HG02840 (cell line): ENCODE results near the gene SYNGR3.
"Not testable (repeated sequence)": the region's sequence is repeated elsewhere in the genome, so short reads cannot be mapped to it uniquely, and the experiment has no call there.

ENCODE experiments used
- ATAC-seq: cut with Tn5 transposase; IDR thresholded peaks from one replicate; pipeline ENCODE4 v1.9.1; 2021; ENCODE audit warnings: mild to moderate bottlenecking, moderate library complexity, moderate number of reproducible peaks; ENCODE audit not compliant: unreplicated experiment, low FRiP score

SYNGR3 gene

GRCh38 chr16:1959269-1960039 is 30.3 kb upstream of the SYNGR3 start, which contains the start of gene NDUFB10:
Gene NDUFB10 (plus strand): TSS chr16:1959538. CDS start chr16:1959625, 87 bp downstream.
- ATAC-seq: peak; percentile 67

DNA sequence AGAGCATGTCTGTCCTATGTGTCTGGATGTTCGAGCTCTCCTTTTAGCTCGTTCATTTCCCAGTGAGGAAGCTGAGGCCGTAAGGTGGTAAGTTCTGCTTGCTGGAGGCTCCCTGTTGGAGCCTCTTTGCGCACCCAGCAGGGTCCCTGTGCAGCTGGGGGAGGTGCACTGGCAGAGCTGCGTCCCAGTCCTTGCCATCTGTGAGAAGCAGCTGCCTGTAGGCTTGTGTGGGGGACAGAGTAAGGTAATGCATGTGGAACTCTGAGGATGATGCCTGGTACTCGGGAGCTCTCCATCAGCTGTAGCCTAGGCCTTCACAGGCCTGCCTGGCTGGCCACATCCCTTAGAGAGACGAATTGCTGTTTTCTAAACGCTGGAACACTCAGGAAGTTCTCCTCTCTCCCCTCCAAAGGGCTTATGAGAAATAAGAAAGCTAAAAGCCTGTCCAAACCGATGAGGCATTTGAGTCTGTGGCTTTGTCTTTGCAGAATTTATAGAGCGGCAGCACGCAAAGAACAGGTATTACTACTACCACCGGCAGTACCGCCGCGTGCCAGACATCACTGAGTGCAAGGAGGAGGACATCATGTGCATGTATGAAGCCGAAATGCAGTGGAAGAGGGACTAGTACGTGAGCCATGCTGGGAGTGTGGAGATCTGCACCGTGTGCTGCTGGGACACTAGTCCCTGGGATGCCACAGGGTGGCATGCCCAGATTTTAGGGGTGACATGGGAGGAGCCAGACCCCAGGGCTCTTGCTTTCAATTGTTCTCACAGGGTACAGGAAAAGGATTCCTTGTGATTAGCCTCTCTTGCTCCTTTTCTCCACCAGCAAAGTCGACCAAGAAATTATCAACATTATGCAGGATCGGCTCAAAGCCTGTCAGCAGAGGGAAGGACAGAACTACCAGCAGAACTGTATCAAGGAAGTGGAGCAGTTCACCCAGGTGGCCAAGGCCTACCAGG is 28.8 kb upstream of the SYNGR3 start:
- ATAC-seq: no peak

DNA sequence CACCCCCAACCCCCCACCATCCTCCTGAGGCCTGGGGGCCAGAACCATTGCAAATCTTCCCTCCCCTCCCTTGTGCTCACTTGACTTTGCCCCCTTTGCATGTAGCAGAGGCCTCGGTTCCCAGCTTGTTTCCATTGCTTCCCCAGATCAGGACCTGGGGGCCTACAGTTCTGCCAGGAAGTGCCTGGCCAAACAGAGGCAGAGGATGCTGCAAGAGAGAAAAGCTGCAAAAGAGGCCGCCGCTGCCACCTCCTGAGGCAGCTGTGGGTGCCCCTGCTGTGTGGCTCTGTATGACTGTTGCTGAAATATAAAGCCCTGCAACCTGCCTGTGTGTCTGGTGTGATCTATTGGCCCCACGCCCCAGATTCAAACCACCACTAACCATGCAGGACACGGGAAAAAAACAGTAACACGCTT is 28.1 kb upstream of the SYNGR3 start:
- no peak for ATAC-seq

- ATAC-seq: not testable (repeated sequence)
Measured at GRCh38 chr16:1962161-1963153, 27.3 kb upstream of the SYNGR3 start.

DNA sequence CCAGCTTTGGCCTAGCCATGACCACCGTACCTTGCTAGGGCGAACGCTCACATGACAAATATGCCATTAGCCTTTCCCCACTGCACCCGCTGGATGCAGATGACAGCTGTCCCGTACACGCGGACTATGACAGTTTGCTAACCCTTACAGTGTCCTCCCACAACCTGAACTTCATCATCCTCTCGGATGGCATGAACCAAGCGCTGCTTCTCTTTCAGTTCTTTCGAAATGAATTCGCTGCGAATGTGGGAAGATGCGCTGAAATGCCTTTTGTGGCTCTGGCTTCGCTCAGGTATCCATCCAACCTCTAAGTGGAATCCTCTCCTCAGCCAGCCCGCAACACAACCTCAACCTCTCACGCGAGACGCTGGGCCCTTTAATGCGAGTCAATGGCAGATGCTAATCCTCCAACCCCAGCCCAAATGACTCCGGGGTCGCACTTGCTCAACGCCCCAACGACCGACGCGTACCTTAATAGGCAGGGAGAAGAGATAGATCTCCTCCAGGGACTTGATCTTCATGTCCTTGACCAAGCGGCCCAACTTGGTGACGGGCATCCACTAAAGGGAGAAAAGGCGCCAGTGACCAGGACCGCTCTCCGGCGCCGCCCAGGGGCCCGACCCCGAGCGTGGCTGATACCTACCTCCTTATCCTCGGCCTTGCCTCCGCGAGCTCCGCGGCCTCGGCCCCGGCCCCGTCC is 25.8 kb upstream of the SYNGR3 start:
- ATAC-seq: no peak

DNA sequence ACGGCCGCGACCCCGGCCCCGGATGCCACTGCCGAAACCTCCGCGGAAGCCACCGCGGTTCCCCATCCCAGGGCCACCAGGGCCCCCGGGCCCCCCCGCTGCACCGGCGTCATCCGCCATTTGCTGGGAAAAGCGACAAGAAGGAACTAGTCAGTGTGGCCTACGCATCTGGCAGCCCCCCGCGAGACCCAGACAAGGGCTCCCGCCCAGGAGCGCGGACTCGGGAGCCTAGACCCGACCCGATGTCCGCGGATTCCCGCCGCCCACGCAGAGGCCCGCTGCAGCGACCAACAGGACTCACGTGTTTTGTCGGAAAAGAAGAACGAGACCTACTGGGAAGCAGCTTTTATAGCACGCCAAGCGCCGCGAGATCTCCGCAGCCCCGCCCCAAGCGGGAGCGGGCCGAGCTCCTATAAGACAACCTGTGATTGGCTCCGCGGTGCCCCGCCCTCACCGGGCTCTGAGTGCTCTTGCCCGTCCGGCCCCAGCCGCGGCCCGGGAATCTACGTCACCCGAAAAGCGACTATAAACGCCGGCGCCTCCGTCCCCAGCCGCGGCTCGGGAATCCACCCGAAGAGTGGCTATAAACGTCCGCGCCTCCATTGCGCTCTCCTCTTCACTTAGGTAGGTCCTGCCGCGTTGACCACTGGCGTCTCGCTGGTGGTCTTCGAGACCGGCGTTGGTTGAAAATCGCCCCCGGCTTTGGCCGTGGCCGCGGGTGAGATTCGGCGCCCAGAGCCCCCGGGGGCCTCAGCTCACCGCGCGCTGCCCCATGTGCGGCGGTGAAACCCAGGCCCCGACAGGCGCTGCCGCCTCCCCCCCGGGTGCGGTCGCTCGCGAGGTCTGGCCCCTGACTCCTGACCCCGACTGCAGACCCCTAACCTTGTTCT is 25.0 kb upstream of the SYNGR3 start, which contains the start of gene RPS2:
Gene RPS2, minus strand, starts transcription at position 321 of the 890 bp plus-strand sequence. Its CDS starts 201 bp downstream, at position 120.
- peak; percentile 79 for ATAC-seq

DNA sequence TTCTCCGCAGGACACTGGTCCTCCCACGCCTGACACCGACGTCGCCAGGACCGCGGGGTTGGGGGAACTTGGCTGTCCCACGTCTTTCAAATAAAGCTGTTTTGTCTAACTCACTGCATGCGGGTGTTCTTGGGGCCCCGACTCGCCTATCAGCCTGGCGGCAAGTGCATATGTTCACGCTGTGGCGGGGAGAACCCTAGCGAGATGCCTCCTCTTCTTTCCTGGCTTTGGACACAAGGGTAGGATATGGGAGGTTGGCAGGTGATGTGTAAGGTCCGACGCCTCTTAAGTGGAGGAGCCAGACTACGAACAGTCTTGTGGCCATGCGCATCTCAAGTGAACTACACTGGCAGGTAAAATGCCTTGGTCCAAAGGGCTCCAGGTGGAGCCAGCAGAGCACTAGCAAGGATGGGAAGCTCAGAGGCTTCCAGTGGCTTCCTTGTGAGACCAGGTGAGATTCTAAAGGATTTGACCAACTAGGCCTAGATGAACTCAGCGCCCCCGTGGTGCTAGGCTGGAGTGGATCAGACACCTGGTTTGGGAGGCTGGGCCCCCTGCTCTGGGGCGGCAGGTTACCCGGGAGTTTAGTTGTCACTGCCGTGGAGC is 24.3 kb upstream of the SYNGR3 start:
- no peak for ATAC-seq

GRCh38 chr16:1966460-1966859 is 23.3 kb upstream of the SYNGR3 start, which contains the start of gene RNF151:
Gene RNF151 (plus strand): TSS chr16:1966856. CDS start chr16:1966882, 26 bp downstream.
- ATAC-seq: no peak

GRCh38 chr16:1968146-1968953 is 21.4 kb upstream of the SYNGR3 start:
- no peak for ATAC-seq

- ATAC-seq: peak; percentile 55
Measured at GRCh38 chr16:1971796-1972489, 17.8 kb upstream of the SYNGR3 start, which contains the start of gene TBL3. Gene TBL3 (plus strand): TSS chr16:1972053. CDS start chr16:1972165, 112 bp downstream.

DNA sequence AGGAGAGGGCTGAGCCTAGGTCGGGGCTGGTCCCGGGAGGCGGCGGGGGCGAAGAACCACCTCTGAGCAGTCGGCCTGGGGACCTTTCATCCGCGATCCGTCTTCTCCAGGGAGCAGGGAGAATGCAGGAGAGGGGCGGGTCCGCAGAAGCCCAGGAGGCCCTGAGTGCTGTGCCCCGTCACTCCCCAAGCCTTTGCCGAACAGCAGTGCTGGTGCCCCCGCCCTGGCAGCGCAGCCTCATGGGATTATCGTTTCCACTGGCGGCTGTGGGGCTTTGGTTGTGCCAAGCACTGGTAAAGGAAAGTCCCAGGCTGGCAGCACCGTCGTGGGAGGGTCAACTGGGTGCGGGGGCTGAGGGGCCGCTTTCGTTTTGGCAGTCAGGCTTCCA is 17.3 kb upstream of the SYNGR3 start:
- ATAC-seq: no peak

DNA sequence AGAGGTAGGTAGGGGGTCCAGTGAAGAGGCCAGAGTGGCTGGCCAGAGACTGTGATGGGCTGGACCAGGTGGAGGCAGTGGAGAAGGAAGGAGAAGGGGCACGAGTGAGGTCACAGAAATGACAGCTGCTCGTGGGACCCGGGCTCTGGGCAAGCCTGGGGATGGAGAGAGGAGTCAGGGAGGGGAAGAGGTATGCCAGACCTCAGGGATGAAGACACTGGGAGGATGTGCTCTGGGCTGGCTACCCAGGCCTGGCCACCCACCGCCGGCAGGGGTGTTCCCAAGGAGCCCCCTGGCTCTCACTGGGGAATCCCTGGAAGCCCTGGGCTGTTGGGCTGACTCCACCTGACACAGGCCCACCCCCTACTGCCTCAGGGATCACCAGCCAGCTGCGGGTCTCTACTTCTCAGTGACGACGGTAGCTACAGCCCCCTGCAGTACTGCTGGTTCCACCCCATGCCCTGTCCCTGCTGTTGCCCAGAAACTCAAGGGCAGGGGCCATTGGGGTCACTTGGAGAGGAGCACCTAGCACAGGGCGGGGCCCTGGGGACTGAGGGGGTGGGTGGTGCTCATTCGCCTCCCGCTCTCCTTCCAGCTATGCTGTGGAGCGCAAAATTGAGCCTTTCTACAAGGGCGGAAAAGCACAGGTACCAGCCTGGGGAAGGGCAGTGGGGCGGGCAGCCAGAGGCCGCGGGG is 16.2 kb upstream of the SYNGR3 start:
- no peak for ATAC-seq

DNA sequence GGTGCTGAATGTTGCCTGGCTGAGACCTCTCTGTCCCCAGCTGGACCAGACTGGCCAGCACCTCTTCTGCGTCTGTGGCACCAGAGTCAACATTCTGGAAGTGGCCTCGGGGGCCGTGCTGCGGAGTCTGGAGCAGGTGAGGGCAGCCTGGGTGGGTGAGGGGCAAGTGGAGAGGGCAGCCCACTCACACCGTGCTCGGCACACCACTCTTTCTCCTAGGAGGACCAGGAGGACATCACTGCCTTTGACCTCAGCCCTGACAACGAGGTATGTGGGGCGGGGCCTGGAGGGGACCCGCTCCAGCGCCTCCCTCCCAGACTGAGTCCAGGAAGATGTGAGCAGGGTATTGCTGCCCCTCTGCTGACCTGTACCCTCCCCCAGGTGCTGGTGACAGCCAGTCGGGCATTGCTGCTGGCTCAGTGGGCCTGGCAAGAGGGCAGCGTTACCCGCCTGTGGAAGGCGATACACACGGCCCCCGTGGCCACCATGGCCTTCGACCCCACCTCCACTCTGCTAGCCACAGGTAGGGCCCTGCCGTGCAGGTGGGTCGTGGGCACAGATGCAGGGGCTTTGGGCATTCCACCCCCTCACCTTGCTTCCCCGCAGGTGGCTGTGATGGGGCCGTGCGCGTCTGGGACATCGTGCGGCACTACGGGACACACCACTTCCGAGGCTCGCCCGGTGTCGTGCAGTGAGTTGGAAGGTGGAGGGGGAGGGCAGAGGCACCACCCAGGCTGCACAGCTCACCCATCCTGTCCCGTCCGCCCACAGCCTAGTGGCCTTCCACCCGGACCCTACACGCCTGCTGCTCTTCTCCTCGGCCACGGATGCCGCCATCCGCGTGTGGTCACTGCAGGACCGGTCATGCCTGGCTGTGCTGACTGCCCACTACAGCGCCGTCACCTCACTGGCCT is 15.4 kb upstream of the SYNGR3 start:
- ATAC-seq: no peak

GRCh38 chr16:1975432-1976215 is 14.1 kb upstream of the SYNGR3 start:
- no peak for ATAC-seq
